H1 (cell line): ENCODE results near the gene RPL7A. TPM values are rescaled to one million over a fixed set of nuclear protein-coding genes. Genes with fewer than 3 reads are reported as not detected.

ENCODE experiments used
- ASH2L ChIP-seq: fragments of 200-600, 300-600 bp; sonication (generic); IDR thresholded peaks from one replicate; pipeline ENCODE4 v1.7.1; 2017; ENCODE audit warnings: low read length
- ATF3 ChIP-seq: IDR thresholded peaks from 2 replicates; pipeline ENCODE4 v1.6.1; 2011; ENCODE audit warnings: low read depth, mild to moderate bottlenecking, low read length; ENCODE audit not compliant: insufficient read depth
- CBX8 ChIP-seq: fragments of 300-800, 300-1000 bp; sonication (generic); IDR thresholded peaks from 2 replicates; pipeline ENCODE4 v1.7.1; 2016; ENCODE audit warnings: low read depth, low read length, borderline replicate concordance
- E2F6 ChIP-seq: IDR thresholded peaks from 2 replicates; pipeline ENCODE4 v1.6.1; 2012; ENCODE audit warnings: inconsistent platforms
- EZH2 ChIP-seq: fragments of 200-600 bp; sonication (generic); IDR thresholded peaks from 2 replicates; pipeline ENCODE4 v1.7.1; 2012; ENCODE audit warnings: low read depth, mild to moderate bottlenecking, moderate library complexity, low read length, inconsistent platforms; ENCODE audit not compliant: severe bottlenecking
- MAX ChIP-seq: IDR thresholded peaks from 2 replicates; pipeline ENCODE4 v1.6.1; 2012; ENCODE audit warnings: inconsistent platforms
- RNF2 ChIP-seq: fragments of 200-900, 300-1000 bp; sonication (generic); IDR thresholded peaks from 2 replicates; pipeline ENCODE4 v1.7.1; 2016; ENCODE audit warnings: borderline replicate concordance, low read depth, mild to moderate bottlenecking, antibody characterized with exemption, low read length; ENCODE audit not compliant: poor library complexity, severe bottlenecking; ENCODE audit errors: missing control alignments
- RXRA ChIP-seq: IDR thresholded peaks from 2 replicates; pipeline ENCODE4 v1.6.1; 2011; ENCODE audit warnings: low read depth, mild to moderate bottlenecking, low read length, moderate library complexity; ENCODE audit not compliant: insufficient read depth
- TAF7 ChIP-seq: optimal IDR thresholded peaks from 2 replicates; pipeline ENCODE3; 2011; ENCODE audit warnings: low read depth, mild to moderate bottlenecking, inconsistent platforms, low read length, moderate library complexity, borderline replicate concordance
- USF2 ChIP-seq: IDR thresholded peaks from 2 replicates; pipeline ENCODE4 v1.6.1; 2011; ENCODE audit warnings: low read length, improper control_type of control experiment
- polyA plus RNA-seq, 7 experiments: library from polyadenylated mRNA; depleted of rRNA in 3 of 7; stranded (reverse) in 5 of 7; unstranded in 2 of 7; fragments of >200 nt in 5 of 7; fragments of 200-250 nt in 2 of 7; gene quantifications; 1 replicate in 5 of 7; 2 replicates in 1 of 7; 4 replicates in 1 of 7; pipeline versions ENCODE4 v1.2.1 to v1.2.3, GENCODE V29; 2011 to 2013; ENCODE audit warnings: missing spikeins in 2 of 7, mixed read lengths in 2 of 7
- total RNA-seq: library from RNA; stranded (reverse); fragmentation: NEBNext Ultra II Directional; extraction: Animal tissue kit (Norgen Biotek cat#: 25700); gene quantifications from 2 replicates; pipeline ENCODE4 v1.2.1, GENCODE V29; 2021

Gene RPL7A
- total and polyA plus RNA-seq, 2 of the 8 experiments (the other 6 are each of a cell fraction or from before 2014, with no cell fraction given), result 2,578 to 2,783 TPM

- no peak for TF ChIP-seq MAX
- TF ChIP-seq E2F6, result no peak
- no peak for TF ChIP-seq USF2
- TF ChIP-seq RXRA, result no peak
- TF ChIP-seq RNF2, result no peak
- no peak for TF ChIP-seq ATF3
- no peak for TF ChIP-seq CBX8
- no peak for TF ChIP-seq ASH2L
- TF ChIP-seq EZH2, result no peak
- TF ChIP-seq TAF7, result no peak
Measured at GRCh38 chr9:133389025-133389557, 41.1 kb downstream of the RPL7A start (continued).
